Loucy (cell line): Measurements from ENCODE around the gene MALT1.

Experiments used
- H2AFZ ChIP-seq: fragments of 200-600 bp; sonication (generic); 2 replicates; pipeline ENCODE4 v1.6.0; 2016; ENCODE audit warnings: antibody characterized with exemption, mild to moderate bottlenecking, low read length, moderate library complexity
- H3F3A ChIP-seq: fragments of 200-600 bp; 2 replicates; pipeline ENCODE4 v1.6.0; 2016; ENCODE audit warnings: antibody characterized with exemption, low read depth, mild to moderate bottlenecking
- H3K27me3 ChIP-seq: fragments of 200-600 bp; sonication (generic); 2 replicates; pipeline ENCODE4 v1.6.1; 2014; ENCODE audit warnings: low read length, mild to moderate bottlenecking; ENCODE audit not compliant: insufficient read depth, poor library complexity, severe bottlenecking
- H3K36me3 ChIP-seq: fragments of 200-600 bp; sonication (generic); 2 replicates; pipeline ENCODE4 v1.6.1; 2016; ENCODE audit warnings: low read length; ENCODE audit not compliant: insufficient read depth
- H3K4me1 ChIP-seq: fragments of 200-600 bp; sonication (generic); 2 replicates; pipeline ENCODE4 v1.5.1; 2014; ENCODE audit warnings: low read length, mild to moderate bottlenecking; ENCODE audit not compliant: insufficient read depth, poor library complexity, severe bottlenecking
- H3K4me2 ChIP-seq: fragments of 200-600 bp; sonication (generic); 2 replicates; pipeline ENCODE4 v1.6.0; 2014; ENCODE audit warnings: antibody characterized with exemption, low read length, low read depth, mild to moderate bottlenecking; ENCODE audit not compliant: poor library complexity, severe bottlenecking
- H3K4me3 ChIP-seq: fragments of 200-600 bp; sonication (generic); 2 replicates; pipeline ENCODE4 v1.5.1; 2014; ENCODE audit warnings: low read length, mild to moderate bottlenecking, mixed read lengths; ENCODE audit not compliant: poor library complexity, severe bottlenecking
- H3K79me2 ChIP-seq: fragments of 200-600 bp; sonication (generic); 2 replicates; pipeline ENCODE4 v1.6.1; 2014; ENCODE audit warnings: low read length; ENCODE audit not compliant: insufficient read depth
- H3K9ac ChIP-seq: fragments of 200-600 bp; sonication (generic); 2 replicates; pipeline ENCODE4 v1.6.0; 2014; ENCODE audit warnings: mild to moderate bottlenecking, low read depth, low read length, moderate library complexity; ENCODE audit not compliant: poor library complexity, severe bottlenecking
- H3K9me2 ChIP-seq: fragments of 200-600 bp; sonication (generic); replicated peaks from 2 replicates; pipeline ENCODE4 v1.6.1; 2016; ENCODE audit warnings: low read depth, low read length, mixed read lengths
- H3K9me3 ChIP-seq: fragments of 200-600 bp; sonication (generic); 2 replicates; pipeline ENCODE4 v1.6.1; 2014; ENCODE audit warnings: mild to moderate bottlenecking, antibody characterized with exemption, low read length, low read depth; ENCODE audit not compliant: insufficient read depth
- H4K20me1 ChIP-seq: fragments of 200-600 bp; sonication (generic); 2 replicates; pipeline ENCODE4 v1.6.0; 2014; ENCODE audit warnings: antibody characterized with exemption, low read length, mild to moderate bottlenecking; ENCODE audit not compliant: insufficient read depth, poor library complexity, severe bottlenecking
- EZH2phosphoT487 ChIP-seq: fragments of 200-600 bp; IDR thresholded peaks from 2 replicates; pipeline ENCODE4 v1.6.1; 2018; ENCODE audit warnings: antibody characterized with exemption, mild to moderate bottlenecking, moderate library complexity, borderline replicate concordance
- TF ChIP-seq, protein P1 (sequence below): fragments of 200-600 bp; sonication (generic); conservative IDR thresholded peaks from 2 replicates; pipeline ENCODE4 v1.5.1; 2014; ENCODE audit warnings: mild to moderate bottlenecking, antibody characterized with exemption, low read length

MALT1 gene, protein sequence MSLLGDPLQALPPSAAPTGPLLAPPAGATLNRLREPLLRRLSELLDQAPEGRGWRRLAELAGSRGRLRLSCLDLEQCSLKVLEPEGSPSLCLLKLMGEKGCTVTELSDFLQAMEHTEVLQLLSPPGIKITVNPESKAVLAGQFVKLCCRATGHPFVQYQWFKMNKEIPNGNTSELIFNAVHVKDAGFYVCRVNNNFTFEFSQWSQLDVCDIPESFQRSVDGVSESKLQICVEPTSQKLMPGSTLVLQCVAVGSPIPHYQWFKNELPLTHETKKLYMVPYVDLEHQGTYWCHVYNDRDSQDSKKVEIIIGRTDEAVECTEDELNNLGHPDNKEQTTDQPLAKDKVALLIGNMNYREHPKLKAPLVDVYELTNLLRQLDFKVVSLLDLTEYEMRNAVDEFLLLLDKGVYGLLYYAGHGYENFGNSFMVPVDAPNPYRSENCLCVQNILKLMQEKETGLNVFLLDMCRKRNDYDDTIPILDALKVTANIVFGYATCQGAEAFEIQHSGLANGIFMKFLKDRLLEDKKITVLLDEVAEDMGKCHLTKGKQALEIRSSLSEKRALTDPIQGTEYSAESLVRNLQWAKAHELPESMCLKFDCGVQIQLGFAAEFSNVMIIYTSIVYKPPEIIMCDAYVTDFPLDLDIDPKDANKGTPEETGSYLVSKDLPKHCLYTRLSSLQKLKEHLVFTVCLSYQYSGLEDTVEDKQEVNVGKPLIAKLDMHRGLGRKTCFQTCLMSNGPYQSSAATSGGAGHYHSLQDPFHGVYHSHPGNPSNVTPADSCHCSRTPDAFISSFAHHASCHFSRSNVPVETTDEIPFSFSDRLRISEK

GRCh38 chr18:58671111-58671631 lies at the start of gene MALT1:
Gene MALT1 (plus strand): TSS chr18:58671465. CDS start chr18:58671644, 179 bp downstream.
- Histone ChIP-seq H3K4me2 (peak within 1 kb of the TSS; percentile 94), H3K79me2 (peaks cover 43% of the 10 kb centered on the region), H2AFZ (peak within 1 kb of the TSS; percentile 65), H3K9me3 (no peaks in the 10 kb centered on the region), H3K9me2 (no peaks in the 10 kb centered on the region), H4K20me1 (peaks cover 8% of the 10 kb centered on the region), H3K27me3 (no peaks in the 10 kb centered on the region), H3K36me3 (no peaks in the 10 kb centered on the region), H3F3A (0 out of 2 replicates have a peak, but pooled peaks cover 3% of the 10 kb centered on the region), H3K4me1 (peaks cover 49% of the 10 kb centered on the region), H3K4me3 (peak within 1 kb of the TSS; percentile 98), H3K9ac (peak within 1 kb of the TSS; percentile 81)
- no peak for TF ChIP-seq EZH2phosphoT487
- TF ChIP-seq, protein P1, sequence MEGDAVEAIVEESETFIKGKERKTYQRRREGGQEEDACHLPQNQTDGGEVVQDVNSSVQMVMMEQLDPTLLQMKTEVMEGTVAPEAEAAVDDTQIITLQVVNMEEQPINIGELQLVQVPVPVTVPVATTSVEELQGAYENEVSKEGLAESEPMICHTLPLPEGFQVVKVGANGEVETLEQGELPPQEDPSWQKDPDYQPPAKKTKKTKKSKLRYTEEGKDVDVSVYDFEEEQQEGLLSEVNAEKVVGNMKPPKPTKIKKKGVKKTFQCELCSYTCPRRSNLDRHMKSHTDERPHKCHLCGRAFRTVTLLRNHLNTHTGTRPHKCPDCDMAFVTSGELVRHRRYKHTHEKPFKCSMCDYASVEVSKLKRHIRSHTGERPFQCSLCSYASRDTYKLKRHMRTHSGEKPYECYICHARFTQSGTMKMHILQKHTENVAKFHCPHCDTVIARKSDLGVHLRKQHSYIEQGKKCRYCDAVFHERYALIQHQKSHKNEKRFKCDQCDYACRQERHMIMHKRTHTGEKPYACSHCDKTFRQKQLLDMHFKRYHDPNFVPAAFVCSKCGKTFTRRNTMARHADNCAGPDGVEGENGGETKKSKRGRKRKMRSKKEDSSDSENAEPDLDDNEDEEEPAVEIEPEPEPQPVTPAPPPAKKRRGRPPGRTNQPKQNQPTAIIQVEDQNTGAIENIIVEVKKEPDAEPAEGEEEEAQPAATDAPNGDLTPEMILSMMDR: no peak

- no peaks in the 10 kb centered on the region for H3K79me2 ChIP-seq
- no peaks in the 10 kb centered on the region for H3K36me3 ChIP-seq
- H3K9me2 ChIP-seq: no peaks in the 10 kb centered on the region
- no peak overlapping the region for H3K9ac ChIP-seq
- H3K4me1 ChIP-seq: no peaks in the 10 kb centered on the region
- no peak overlapping the region for H3K4me3 ChIP-seq
- H4K20me1 ChIP-seq: no peaks in the 10 kb centered on the region
- TF ChIP-seq, protein P1: no peak
- no peak for TF ChIP-seq EZH2phosphoT487
- H3K9me3 ChIP-seq: no peaks in the 10 kb centered on the region
- no peaks in the 10 kb centered on the region for H3F3A ChIP-seq
- no peak overlapping the region for H3K4me2 ChIP-seq
- H3K27me3 ChIP-seq: no peaks in the 10 kb centered on the region
- no peak overlapping the region for H2AFZ ChIP-seq
These were observed 47.3 kb upstream of the MALT1 start for GRCh38 chr18:58624011-58624410.

DNA sequence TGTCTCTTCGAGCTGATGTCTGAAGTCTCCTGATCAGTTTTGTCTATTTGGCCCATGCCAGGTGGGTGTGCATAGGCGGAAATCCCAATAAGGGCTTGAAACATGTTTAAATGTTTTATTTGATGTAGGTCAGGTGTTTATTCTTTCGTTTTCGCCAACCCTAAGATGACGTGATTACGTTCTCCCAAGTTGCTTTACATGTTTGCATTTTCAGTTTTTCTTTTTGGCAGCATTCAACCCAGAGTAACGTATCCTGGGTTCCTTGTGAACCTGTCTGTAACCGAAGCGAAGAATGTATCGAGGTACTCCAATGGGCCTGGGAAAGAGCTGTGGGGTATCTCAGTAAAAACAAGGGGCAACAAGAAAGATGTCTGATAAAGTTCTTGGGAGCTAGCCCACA lies 45.4 kb upstream of the MALT1 start:
- Histone ChIP-seq H3F3A (no peaks in the 10 kb centered on the region), H3K27me3 (no peaks in the 10 kb centered on the region), H3K9me2 (no peaks in the 10 kb centered on the region), H2AFZ (no peak overlapping the region), H3K9ac (no peak overlapping the region), H3K4me2 (no peak overlapping the region), H3K4me3 (no peak overlapping the region), H3K36me3 (no peaks in the 10 kb centered on the region), H3K79me2 (no peaks in the 10 kb centered on the region), H4K20me1 (no peaks in the 10 kb centered on the region), H3K4me1 (no peaks in the 10 kb centered on the region), H3K9me3 (no peaks in the 10 kb centered on the region)
- TF ChIP-seq, protein P1: no peak
- TF ChIP-seq EZH2phosphoT487: no peak
